OCI-LY7 (cell line): ENCODE measurements around the gene EIF4E2. TPM values are rescaled to one million over a fixed set of nuclear protein-coding genes. Genes with fewer than 3 reads are reported as not detected.

Experiments
- BruUV-seq: library from RNA; stranded (reverse); fragments of 400-500 nt; replicated peaks from 2 replicates; lab custom pipeline; 2021; lab: Mats Ljungman, UMichigan
- CTCF ChIA-PET: fragments of 300-600 bp; sonication (Branson Sonifier 250); formaldehyde crosslinking; loops from one replicate; lab custom pipeline; 2022; ENCODE audit warnings: antibody characterized with exemption; ENCODE audit not compliant: unreplicated experiment; lab: Charles Lee
- POLR2A ChIA-PET: fragments of 300-600 bp; sonication (Branson Sonifier 250); formaldehyde crosslinking; loops from one replicate; lab custom pipeline; 2022; ENCODE audit warnings: antibody characterized with exemption; lab: Charles Lee
- DNase-seq: peaks from one replicate; pipeline ENCODE4 v3.0.0-alpha.2; 2015; ENCODE audit warnings: low spot score
- H2AFZ ChIP-seq: fragments of 200-600 bp; sonication (generic), shearing (Covaris generic); 2 replicates; pipeline ENCODE4 v1.6.1; 2014; ENCODE audit warnings: mild to moderate bottlenecking, antibody characterized with exemption, low read length, moderate library complexity
- H3K27ac ChIP-seq: fragments of 200-600 bp; sonication (generic); 2 replicates; pipeline ENCODE4 v1.5.1; 2014; ENCODE audit warnings: mixed run types, low read depth, mild to moderate bottlenecking, moderate library complexity, low read length, inconsistent platforms; ENCODE audit not compliant: poor library complexity, severe bottlenecking
- H3K36me3 ChIP-seq: fragments of 200-600 bp; sonication (generic); 2 replicates; pipeline ENCODE4 v1.6.1; 2014; ENCODE audit warnings: mild to moderate bottlenecking, antibody characterized with exemption, low read length, moderate library complexity, mixed read lengths; ENCODE audit not compliant: insufficient read depth
- H3K4me1 ChIP-seq: fragments of 200-600 bp; sonication (generic); 2 replicates; pipeline ENCODE4 v1.5.1; 2014; ENCODE audit warnings: mild to moderate bottlenecking, low read length; ENCODE audit not compliant: insufficient read depth, poor library complexity, severe bottlenecking
- H3K4me2 ChIP-seq: fragments of 200-600 bp; sonication (generic); 2 replicates; pipeline ENCODE4 v1.6.1; 2014; ENCODE audit warnings: mild to moderate bottlenecking, low read length
- H3K4me3 ChIP-seq: fragments of 200-600 bp; sonication (generic); 2 replicates; pipeline ENCODE4 v1.5.1; 2014; ENCODE audit warnings: mild to moderate bottlenecking, low read depth, low read length; ENCODE audit not compliant: poor library complexity, severe bottlenecking
- H3K79me2 ChIP-seq: fragments of 200-600 bp; sonication (generic); 2 replicates; pipeline ENCODE4 v1.6.1; 2016; ENCODE audit warnings: low read depth, mild to moderate bottlenecking, low read length, moderate library complexity, mixed read lengths; ENCODE audit not compliant: insufficient read depth
- H3K9me2 ChIP-seq: fragments of 200-600 bp; sonication (generic); 2 replicates; pipeline ENCODE4 v1.6.1; 2016; ENCODE audit warnings: mild to moderate bottlenecking, low read length, mixed read lengths; ENCODE audit not compliant: insufficient read depth
- H3K9me3 ChIP-seq: fragments of 200-600 bp; sonication (generic); 2 replicates; pipeline ENCODE4 v1.6.1; 2014; ENCODE audit warnings: mild to moderate bottlenecking, mixed run types, low read length, mixed read lengths
- H4K20me1 ChIP-seq: fragments of 200-600 bp; sonication (generic); 2 replicates; pipeline ENCODE4 v1.6.1; 2014; ENCODE audit warnings: mild to moderate bottlenecking, antibody characterized with exemption, low read length, moderate library complexity, mixed read lengths; ENCODE audit not compliant: insufficient read depth
- CTCF ChIP-seq: fragments of 200-600 bp; sonication (generic); conservative IDR thresholded peaks from 2 replicates; pipeline ENCODE4 v1.5.1; 2014; ENCODE audit warnings: mild to moderate bottlenecking, antibody characterized with exemption, low read length, moderate library complexity, mixed read lengths
- EZH2phosphoT487 ChIP-seq: fragments of 200-600 bp; sonication (generic); IDR thresholded peaks from 2 replicates; pipeline ENCODE4 v1.6.1; 2018; ENCODE audit warnings: low read depth, borderline replicate concordance, mild to moderate bottlenecking, mixed run types, antibody characterized with exemption, low read length, moderate library complexity, mixed read lengths
- intact Hi-C: fragments of 100-400 bp; cut with micrococcal nuclease; formaldehyde crosslinking; loops from one replicate; pipeline ENCODE4 v1.10.0; 2022; ENCODE audit not compliant: unreplicated experiment
- total RNA-seq, 2 experiments: library from RNA; depleted of rRNA in 1 of 2; stranded (reverse); fragments of >200 nt in 1 of 2; shearing (Covaris generic) in 1 of 2; gene quantifications; 2 replicates each; pipeline ENCODE4 v1.2.3, GENCODE V29; 2014 to 2022

Gene EIF4E2
- total RNA-seq, 2 experiments from 2014 or later = 59.9 to 76.3 TPM

- no TSS peak for BruUV-seq
- ChIA-PET POLR2A (interaction anchor here (0.6 kb wide), 1 partner anchor 411 kb away, joined by 6 read pairs; no protein-coding TSS in a partner anchor), CTCF (no interaction called here)
- H3K79me2 ChIP-seq = no peaks in the 10 kb centered on the region
- H3K4me1 ChIP-seq = peaks cover 39% of the 10 kb centered on the region
- H3K36me3 ChIP-seq = no peaks in the 10 kb centered on the region
- H3K27ac ChIP-seq = no peak overlapping the region
- DNase-seq = no peak
- no peak for TF ChIP-seq EZH2phosphoT487
- no peak for TF ChIP-seq CTCF
- H3K9me2 ChIP-seq = no peaks in the 10 kb centered on the region
- H3K4me2 ChIP-seq = no peak overlapping the region
- intact Hi-C loops = loop anchor here (10.0 kb wide), 1 partner anchor 163 kb away; no protein-coding TSS in a partner anchor
- no peaks in the 10 kb centered on the region for H4K20me1 ChIP-seq
- no peak overlapping the region for H2AFZ ChIP-seq
- no peak overlapping the region for H3K4me3 ChIP-seq
- H3K9me3 ChIP-seq = no peaks in the 10 kb centered on the region
Observed at GRCh38 chr2:232527905-232528470, 22.5 kb upstream of the EIF4E2 start.

DNA sequence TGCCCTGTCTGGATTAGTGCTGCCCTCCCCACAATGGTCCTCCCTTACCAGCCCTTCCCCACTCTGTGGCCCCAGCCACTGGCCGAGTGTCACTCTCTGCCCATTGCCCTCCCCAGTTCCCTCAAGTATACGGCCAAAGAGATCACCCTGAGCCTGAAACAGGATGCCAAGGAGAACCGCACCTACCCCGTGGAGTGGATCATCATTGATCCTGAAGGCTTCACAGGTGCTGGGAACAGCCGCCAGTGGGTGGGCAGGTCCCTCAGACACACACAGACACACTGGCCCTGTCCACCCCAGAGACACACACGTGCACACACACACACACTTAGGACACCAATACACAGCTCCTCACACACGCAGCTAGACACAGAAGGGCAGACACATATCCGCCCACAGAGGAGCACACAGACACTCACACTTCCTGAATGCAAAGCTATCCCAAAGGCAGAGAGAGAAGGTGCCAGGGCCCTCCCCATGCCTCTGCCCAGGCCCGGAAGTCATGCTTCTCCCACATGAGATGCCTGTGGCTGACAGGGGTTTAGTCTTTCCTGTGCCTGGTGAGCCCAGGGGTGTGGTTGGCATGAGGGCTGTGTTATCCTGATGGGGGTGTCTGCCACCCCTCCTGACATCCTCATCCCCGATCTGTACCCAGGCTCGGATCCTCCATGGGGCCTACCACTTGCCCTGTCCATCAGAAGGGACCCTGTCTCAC, 21.6 kb upstream of the EIF4E2 start:
- peaks cover 42% of the 10 kb centered on the region for H3K4me1 ChIP-seq
- no peak overlapping the region for H2AFZ ChIP-seq
- peak; percentile 33 for DNase-seq
- H3K79me2 ChIP-seq = no peaks in the 10 kb centered on the region
- H3K9me3 ChIP-seq = no peaks in the 10 kb centered on the region
- H3K4me3 ChIP-seq = no peak overlapping the region
- no peaks in the 10 kb centered on the region for H3K9me2 ChIP-seq
- no TSS peak for BruUV-seq
- H3K36me3 ChIP-seq = no peaks in the 10 kb centered on the region
- intact Hi-C loops = loop anchor here (10.0 kb wide), 1 partner anchor 164 kb away; no protein-coding TSS in a partner anchor
- no peak overlapping the region for H3K27ac ChIP-seq
- TF ChIP-seq EZH2phosphoT487 = no peak
- TF ChIP-seq CTCF = no peak
- H4K20me1 ChIP-seq = no peaks in the 10 kb centered on the region
- ChIA-PET POLR2A (no interaction called here), CTCF (interaction anchor here (0.6 kb wide), 1 partner anchor 529 kb away, joined by 3 read pairs; no protein-coding TSS in a partner anchor)
- peak overlapping the region; percentile 16; the same call in 1 of the 2 replicates for H3K4me2 ChIP-seq
